IPS-NIHi7 (cell line): ENCODE results near the gene BIN2.
"Not testable (repeated sequence)": the region's sequence is repeated elsewhere in the genome, so short reads cannot be mapped to it uniquely, and the experiment has no call there.

ENCODE experiments used
- DNase-seq: peaks from one replicate; pipeline ENCODE4 v3.0.0; 2012; ENCODE audit warnings: mixed read lengths; ENCODE audit errors: extremely low spot score

The BIN2 gene

GRCh38 chr12:51345681-51346080 lies 21.7 kb upstream of the BIN2 start:
- DNase-seq: peak; percentile 36

- no peak for DNase-seq
Measured at GRCh38 chr12:51343201-51343600, 19.2 kb upstream of the BIN2 start.

GRCh38 chr12:51342416-51342815 lies 18.4 kb upstream of the BIN2 start:
- no peak for DNase-seq

GRCh38 chr12:51341251-51342007 lies 17.5 kb upstream of the BIN2 start:
- DNase-seq: peak; percentile 81

- DNase-seq: no peak
Measured at GRCh38 chr12:51339750-51340149, 15.8 kb upstream of the BIN2 start.

GRCh38 chr12:51337336-51337735 lies 13.4 kb upstream of the BIN2 start:
- DNase-seq: not testable (repeated sequence)

GRCh38 chr12:51335931-51336330 lies 12.0 kb upstream of the BIN2 start:
- no peak for DNase-seq

- DNase-seq: no peak
Measured at GRCh38 chr12:51334764-51335163, 10.8 kb upstream of the BIN2 start.

GRCh38 chr12:51333536-51333935 lies 9.6 kb upstream of the BIN2 start:
- no peak for DNase-seq

- no peak for DNase-seq
Measured at GRCh38 chr12:51330186-51330585, 6.2 kb upstream of the BIN2 start.

- DNase-seq: no peak
Measured at GRCh38 chr12:51329742-51330141, 5.8 kb upstream of the BIN2 start.

- DNase-seq: no peak
Measured at GRCh38 chr12:51328587-51328986, 4.6 kb upstream of the BIN2 start.

GRCh38 chr12:51326698-51327439 lies 2.9 kb upstream of the BIN2 start:
- DNase-seq: no peak

- no peak for DNase-seq
Measured at GRCh38 chr12:51324953-51325352, 979 bp upstream of the BIN2 start.

- DNase-seq: no peak
Measured at GRCh38 chr12:51323317-51323960, 535 bp downstream of the BIN2 start.

- DNase-seq: no peak
Measured at GRCh38 chr12:51322452-51322851, 1.5 kb downstream of the BIN2 start.

- DNase-seq: no peak
Measured at GRCh38 chr12:51321882-51322281, 2.1 kb downstream of the BIN2 start.

- peak; percentile 57 for DNase-seq
Measured at GRCh38 chr12:51320695-51321320, 3.2 kb downstream of the BIN2 start.

- DNase-seq: no peak
Measured at GRCh38 chr12:51320311-51320694, 3.7 kb downstream of the BIN2 start.

- no peak for DNase-seq
Measured at GRCh38 chr12:51318846-51319599, 5.0 kb downstream of the BIN2 start.

- not testable (repeated sequence) for DNase-seq
Measured at GRCh38 chr12:51318057-51318806, 5.7 kb downstream of the BIN2 start.
